Stimulated activated CD4-positive, alpha-beta T cell treated with anti-CD3 and anti-CD28 coated beads, Interleukin-15, amount 100 ng/mL, for 24 hours (primary cell): ENCODE data around the gene MYO1D.
A peak's percentile ranks its signal among the peaks of the same experiment; 100 is the strongest.
"Not testable (repeated sequence)": the region's sequence is repeated elsewhere in the genome, so short reads cannot be mapped to it uniquely, and the experiment has no call there.

Experiments
- DNase-seq: peaks from one replicate; pipeline ENCODE4 v3.0.0-alpha.2; 2020

Gene MYO1D

GRCh38 chr17:32720671-32721070, 156.3 kb downstream of the MYO1D start:
- DNase-seq: no peak

- DNase-seq: no peak
Observed at GRCh38 chr17:32719689-32720088, 157.2 kb downstream of the MYO1D start.

- not testable (repeated sequence) for DNase-seq
Observed at GRCh38 chr17:32714922-32715321, 162.0 kb downstream of the MYO1D start.

GRCh38 chr17:32714206-32714605, 162.7 kb downstream of the MYO1D start:
- DNase-seq: not testable (repeated sequence)

- DNase-seq: no peak
Observed at GRCh38 chr17:32713081-32713480, 163.8 kb downstream of the MYO1D start.

GRCh38 chr17:32709562-32709961, 167.4 kb downstream of the MYO1D start:
- DNase-seq: no peak

- DNase-seq: no peak
Observed at GRCh38 chr17:32701871-32702270, 175.1 kb downstream of the MYO1D start.

GRCh38 chr17:32699247-32699646, 177.7 kb downstream of the MYO1D start:
- DNase-seq: no peak

- peak; percentile 1 for DNase-seq
Observed at GRCh38 chr17:32697728-32698625, 178.9 kb downstream of the MYO1D start.

GRCh38 chr17:32696426-32696825, 180.5 kb downstream of the MYO1D start:
- no peak for DNase-seq

- DNase-seq: no peak
Observed at GRCh38 chr17:32695864-32696263, 181.1 kb downstream of the MYO1D start.

GRCh38 chr17:32693194-32693897, 183.6 kb downstream of the MYO1D start:
- DNase-seq: no peak

GRCh38 chr17:32692179-32692578, 184.7 kb downstream of the MYO1D start:
- DNase-seq: no peak

GRCh38 chr17:32689348-32689747, 187.6 kb downstream of the MYO1D start:
- no peak for DNase-seq

GRCh38 chr17:32688221-32688620, 188.7 kb downstream of the MYO1D start:
- no peak for DNase-seq

GRCh38 chr17:32684087-32684958, 192.6 kb downstream of the MYO1D start:
- DNase-seq: no peak

- DNase-seq: no peak
Observed at GRCh38 chr17:32673964-32674363, 203.0 kb downstream of the MYO1D start.

GRCh38 chr17:32672711-32673110, 204.2 kb downstream of the MYO1D start:
- no peak for DNase-seq

GRCh38 chr17:32671896-32672295, 205.0 kb downstream of the MYO1D start:
- no peak for DNase-seq

- DNase-seq: no peak
Observed at GRCh38 chr17:32664936-32665583, 211.9 kb downstream of the MYO1D start.

GRCh38 chr17:32660496-32660985, 216.4 kb downstream of the MYO1D start:
- no peak for DNase-seq

- DNase-seq: peak; percentile 76
Observed at GRCh38 chr17:32659419-32659842, 217.5 kb downstream of the MYO1D start.
